Fibroblast of peridontal ligament (primary cell): ENCODE results near the gene LRRC74B.
"Not testable (repeated sequence)": the region's sequence is repeated elsewhere in the genome, so short reads cannot be mapped to it uniquely, and the experiment has no call there.

ENCODE experiments used
- DNase-seq: peaks from one replicate; pipeline ENCODE4 v3.0.0-alpha.2; 2010; ENCODE audit errors: extremely low read depth

The LRRC74B gene

DNA sequence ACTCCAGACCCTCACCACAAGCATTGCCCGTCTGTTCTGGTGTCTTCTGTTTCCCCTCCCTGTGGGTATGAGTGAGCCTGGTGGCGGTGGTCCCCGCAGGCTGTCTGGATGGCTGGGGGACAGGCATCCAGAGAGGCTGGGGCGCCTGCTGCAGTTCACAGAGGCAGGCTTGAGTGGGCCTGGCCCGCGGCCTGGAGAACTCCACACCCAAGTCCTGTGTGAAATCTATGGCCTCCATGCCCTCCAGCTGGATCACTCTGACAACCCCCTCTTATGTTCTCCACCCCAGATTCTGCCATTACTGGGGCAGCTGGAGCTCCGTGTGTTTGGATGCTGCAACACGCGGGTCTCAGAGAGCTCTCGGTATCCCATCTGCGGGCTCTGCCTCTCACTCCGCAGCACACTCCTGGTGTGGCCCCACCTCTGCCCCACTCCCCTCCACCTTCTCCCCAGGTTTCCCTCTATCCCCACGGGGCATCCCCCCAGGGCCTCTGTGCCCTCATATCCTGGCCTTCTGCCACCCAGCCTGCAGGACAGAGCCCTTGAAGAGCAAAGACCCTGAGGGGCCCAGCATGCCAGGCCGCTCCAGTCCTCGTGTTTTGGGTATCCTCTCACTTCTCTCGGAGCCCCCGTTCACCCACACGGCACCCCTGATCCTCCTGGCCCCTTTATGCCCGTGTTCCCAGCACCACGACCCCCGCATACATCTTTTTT, 31.3 kb downstream of the LRRC74B start:
- no peak for DNase-seq

DNA sequence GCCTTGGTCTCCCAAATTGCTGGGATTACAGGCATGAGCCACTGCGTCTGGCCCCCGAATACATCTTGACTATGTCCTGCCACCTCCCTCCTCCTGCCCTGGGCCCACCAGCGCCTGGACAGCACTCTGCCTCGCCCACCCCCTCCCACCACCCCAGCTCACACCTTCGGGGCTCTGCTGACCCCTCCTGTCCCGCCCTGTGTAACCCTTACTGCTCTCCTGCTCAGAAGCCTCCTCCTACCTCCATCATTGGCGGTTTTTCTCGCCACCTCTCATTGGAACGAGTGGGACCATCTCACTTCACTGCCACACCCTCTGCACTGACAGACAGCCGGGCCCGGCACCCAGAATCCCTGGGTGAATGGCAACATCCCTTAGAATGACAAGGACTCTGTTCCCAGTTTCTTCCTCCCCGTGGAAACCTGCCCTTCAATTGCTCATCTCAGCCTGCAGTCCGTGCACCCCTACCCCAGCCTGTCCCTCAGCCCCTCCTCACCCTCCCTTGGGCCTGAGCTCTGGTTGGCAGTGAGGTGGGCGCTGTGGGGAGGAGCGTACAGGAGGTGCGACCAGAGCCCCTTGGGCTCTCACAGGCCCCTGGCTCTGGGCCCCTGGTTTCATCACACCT, 32.2 kb downstream of the LRRC74B start:
- DNase-seq, result no peak

DNA sequence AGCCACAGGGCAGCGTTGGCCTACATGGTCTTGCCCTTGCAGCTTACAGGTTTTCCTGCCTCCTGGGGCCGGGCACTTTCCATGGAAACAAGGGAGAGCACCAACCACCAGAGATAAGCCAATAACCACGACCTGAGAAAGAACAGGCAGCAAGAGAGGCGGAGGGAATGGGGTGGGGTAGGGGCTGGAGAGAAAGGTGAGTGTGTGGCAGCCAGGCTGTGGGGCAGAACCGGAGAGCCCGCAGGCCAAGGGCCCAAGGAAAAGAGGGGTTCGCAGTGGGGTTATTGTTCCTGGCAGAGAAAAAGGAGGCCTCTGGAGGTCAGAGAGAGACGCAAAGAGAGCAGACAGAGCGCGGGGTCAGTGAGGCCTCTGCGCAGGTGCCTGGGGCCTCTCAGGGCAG, 33.2 kb downstream of the LRRC74B start:
- no peak for DNase-seq

DNA sequence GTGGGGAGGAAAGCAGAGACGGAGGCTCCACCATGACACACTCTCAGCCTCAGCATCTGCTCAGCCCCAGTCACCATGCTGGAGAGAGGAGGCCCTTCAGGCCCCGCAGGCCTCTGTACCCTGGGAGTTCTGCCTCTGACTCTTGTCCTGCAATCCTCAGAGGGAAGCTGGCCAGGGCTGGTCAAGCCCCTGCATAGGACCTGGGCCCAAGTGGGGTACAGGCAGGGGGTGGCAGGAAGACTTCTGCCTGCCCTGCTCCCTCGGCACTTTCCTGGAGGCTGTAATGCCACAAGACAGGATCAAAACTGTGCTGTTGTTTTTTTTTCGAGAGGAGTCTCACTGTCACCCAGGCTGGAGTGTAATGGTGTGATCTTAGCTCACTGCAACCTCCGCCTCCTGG, 33.7 kb downstream of the LRRC74B start:
- no peak for DNase-seq

DNA sequence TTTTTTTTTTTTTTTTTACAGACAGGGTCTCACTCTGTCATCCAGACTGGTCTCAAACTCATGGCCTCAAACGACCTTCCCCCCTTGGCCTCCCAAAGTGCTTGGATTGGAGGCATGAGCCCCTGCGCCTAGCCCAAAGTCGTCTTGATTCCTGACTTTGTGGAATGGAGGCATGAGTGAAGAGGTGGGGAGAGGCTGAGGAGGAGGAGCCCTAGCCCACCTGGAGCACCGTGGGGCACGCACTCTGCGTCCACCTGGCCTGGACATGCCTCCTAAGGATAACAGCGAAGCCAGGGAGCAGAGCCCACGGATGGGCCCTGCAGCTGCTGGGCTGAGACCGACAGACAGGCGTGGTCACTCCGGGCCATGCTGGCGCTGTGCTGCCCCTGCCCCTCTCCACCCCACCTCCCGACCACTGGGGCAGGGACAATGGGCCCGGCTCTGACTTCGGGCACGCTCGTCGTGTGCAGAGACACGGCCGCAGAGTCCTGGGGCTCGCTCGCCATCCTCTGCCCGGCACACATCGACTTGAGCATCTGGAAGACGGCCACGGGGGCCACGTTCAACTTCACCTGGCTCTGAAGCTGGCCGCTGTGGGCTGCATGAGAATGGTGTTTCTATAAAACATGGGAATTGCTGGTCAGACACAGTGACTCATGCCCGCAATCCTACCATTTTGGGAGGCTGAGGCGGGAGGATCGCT, 34.8 kb downstream of the LRRC74B start:
- no peak for DNase-seq

DNA sequence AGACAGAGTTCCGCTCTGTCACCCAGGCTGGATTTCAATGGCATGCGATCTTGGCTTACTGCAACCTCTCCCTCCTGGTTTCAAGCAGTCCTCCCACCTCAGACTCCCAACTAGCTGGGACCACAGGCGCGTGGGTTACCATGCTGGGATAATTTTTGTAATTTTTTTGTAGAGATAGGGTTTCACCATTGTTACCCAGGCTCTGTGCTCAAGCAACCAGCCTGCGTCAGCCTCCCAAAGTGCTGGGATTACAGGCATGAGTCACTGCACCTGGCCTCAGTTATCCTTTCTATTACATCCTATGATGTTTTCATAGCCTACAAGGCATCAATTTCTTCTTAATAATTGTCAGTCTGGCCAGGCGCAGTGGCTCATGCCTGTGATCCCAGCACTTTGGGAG, 36.5 kb downstream of the LRRC74B start:
- peak; percentile 56 for DNase-seq

DNA sequence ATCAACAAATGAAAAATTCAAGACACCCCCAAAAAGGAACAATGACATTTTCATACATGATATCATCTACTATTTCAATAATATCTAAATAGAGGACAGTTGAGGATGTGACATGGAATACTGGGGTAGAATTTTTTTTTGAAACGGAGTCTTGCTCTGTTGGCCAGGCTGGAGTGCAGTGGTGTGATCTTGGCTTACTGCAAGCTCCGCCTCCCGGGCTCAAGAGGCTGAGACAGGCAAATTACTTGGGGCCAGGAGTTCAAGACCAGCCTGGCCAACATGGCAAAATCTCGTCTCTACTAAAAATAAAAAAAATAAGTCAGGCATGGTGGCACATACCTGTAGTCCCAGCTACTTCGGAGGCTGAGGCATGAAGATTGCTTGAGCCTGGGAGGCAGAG, 41.4 kb downstream of the LRRC74B start:
- no peak for DNase-seq

DNA sequence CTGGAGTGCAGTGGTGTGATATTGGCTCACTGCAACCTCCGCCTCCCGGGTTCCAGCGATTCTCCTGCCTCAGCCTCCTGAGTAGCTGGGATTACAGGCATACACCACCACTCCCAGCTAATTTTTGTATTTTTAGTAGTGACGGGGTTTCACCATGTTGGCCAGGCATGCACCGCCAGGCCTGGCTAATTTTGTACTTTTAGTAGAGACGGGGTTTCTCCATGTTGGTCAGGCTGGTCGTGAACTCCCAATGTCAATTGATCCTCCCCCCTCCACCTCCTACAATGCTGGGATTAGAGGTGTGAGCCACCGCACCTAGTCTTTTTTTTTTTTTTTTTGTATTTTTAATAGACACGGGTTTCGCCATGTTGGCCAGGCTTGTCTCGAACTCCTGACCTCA, 42.2 kb downstream of the LRRC74B start:
- not testable (repeated sequence) for DNase-seq

DNA sequence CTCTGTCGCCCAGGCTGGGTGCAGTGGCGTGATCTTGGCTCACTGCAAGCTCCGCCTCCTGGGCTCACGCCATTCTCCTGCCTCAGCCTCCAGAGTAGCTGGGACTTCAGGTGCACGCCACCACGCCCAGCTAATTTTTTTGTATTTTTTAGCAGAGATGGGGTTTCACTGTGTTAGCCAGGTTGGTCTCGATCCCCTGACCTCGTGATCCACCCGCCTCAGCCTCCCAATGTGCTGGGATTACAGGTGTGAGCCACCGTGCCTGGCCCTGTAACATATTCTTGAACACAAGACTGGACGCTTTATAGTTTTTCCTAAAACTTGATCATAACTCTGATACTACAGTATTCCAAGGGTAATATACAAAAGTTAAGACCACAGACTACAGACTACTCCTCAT, 45.5 kb downstream of the LRRC74B start:
- DNase-seq, result not testable (repeated sequence)

DNA sequence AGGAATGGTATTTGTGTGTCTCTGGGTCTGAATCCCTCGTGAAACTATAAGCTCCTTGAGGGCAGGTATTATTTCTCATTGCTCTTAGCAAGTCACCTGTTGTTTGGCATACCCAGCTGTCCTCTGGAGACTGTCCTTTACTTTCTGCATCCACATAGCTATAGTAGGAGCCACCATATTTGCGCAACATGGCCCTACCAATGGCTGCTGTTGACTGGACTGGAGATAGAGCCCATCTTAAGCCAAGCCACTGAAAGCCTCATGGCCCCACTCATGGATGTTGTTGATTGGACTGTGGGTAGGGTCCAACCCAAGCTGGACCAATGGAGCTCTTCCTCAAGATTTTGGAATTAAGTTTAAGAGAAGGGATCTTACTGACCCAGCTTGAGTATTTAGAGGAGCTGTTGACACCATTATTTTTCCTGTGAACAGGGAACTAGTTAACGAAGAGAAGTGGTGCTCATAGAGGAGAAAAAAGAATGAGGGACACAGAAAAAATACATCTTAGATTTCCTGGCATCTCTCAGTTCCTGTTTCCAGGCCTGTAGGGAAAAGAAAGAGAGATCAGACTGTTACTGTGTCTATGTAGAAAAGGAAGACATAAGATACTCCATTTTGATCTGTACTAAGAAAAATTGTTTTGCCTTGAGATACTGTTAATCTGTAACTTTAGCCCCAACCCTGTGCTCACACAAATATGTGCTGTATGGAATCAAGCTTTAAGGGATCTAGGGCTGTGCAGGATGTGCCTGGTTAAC, 47.2 kb downstream of the LRRC74B start:
- DNase-seq, result no peak

DNA sequence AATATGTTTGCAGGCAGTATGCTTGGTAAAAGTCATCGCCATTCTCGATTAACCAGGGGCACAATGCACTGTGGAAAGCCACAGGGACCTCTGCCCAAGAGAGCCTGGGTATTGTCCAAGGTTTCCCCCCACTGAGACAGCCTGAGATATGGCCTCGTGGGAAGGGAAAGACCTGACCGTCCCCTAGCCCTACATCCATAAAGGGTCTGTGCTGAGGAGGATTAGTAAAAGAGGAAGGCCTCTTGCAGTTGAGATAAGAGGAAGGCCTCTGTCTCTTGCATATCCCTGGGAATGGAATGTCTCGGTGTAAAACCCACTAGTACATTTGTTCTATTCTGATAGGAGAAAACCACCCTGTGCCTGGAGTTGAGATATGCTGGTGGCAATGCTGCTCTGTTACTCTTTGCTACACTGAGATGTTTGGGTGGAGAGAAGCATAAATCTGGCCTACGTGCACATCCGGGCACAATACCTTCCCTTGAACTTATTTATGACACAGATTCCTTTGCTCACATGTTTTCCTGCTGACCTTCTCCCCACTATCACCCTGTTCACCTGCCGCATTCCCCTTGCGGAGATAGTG, 47.9 kb downstream of the LRRC74B start:
- DNase-seq, result not testable (repeated sequence)

DNA sequence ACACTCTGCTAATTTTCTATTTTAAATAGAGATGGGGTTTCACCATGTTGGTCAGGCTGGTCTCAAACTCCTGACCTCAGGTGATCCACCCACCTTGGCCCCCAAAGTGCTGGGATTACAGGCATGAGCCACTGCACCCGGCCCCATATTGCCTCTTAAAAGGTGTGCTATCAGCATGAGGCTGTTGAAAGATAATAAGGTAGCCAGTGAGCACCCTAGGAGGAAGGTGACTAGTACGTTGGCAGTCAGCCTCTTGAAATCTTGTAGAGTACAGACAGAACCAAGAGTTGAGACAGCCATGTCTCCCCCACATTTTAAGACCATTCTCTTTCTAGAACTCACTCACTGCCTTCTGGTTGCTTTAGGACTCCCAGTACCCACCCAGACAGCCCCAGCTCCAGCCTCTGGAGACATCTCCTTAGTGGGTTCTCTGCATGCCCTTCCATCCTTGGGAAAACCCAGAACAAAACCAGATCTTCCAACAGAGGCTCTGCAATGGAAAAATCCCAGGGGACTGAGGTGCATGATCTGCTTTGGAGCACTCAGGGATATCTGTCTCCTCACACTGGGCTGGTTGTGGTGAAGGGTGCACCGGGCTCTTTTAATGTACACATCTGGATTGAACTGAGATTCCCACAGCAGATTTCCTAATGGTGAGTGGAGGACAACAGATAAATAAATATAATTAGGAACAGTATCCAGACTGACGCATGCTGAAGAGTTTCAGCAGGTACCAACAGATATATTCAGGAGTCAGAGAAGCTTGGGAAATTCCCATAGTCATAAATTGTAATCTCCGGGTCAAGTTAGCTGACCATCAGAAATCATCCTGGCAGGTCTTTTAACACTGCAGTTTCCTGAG, 49.4 kb downstream of the LRRC74B start:
- no peak for DNase-seq

DNA sequence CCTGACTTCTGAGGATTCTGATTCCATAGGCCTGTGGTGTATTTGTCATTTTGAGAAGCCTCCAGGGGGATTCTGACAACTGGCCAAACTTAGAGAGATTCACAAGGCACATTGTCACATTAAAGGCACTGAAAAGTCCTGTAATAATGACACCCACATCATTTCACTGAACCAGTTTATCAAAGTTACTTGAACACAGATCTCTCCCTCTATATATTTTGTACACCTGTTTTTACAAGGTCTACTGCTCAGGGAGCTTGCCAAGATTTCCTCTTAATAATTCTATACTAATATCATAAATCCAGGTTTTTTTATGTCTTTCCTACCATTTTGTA, 50.0 kb downstream of the LRRC74B start:
- no peak for DNase-seq

DNA sequence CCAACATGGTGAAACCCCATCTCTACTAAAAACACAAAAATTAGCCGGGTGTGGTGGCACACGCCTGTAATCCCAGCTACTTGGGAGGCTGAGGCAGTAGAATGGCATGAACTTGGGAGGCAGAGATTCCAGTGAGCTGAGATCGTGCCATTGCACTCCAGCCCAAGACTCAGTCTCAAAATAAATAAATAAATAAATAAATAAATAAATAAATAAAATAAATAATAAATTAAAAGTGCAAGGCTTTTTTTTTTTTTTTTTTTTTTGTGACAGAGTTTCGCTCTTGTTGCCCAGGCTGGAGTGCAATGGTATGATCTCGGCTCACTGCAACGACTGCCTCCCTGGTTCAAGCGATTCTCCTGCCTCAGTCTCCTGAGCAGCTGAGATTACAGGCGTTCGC, 51.1 kb downstream of the LRRC74B start:
- DNase-seq, result not testable (repeated sequence)

DNA sequence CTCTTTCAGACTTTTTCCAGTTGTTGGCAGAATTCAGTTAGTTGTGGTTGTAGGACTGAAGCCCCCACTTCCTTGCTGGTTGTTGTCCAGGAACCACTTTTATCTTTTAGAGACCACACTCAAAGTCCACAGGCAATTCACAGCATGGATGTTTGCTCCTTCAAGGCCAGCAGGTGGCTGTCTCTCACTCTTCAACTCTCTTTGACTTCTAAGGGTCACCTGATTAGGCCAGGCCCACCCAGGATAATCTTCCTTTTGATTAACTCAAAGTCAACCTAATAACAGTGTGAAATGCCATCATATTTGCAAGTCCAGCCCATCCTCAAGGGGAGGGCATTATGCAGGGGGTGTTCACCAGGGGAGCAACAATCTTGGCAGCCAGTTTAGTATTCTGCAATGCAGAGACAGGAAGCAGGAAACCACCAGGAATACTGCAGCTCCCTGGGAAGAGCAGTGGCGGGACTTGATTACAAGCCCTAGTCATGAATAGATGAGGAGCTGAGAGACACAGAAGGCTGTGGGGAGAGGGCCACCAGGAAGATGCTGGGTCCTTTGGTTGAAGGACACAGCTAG, 52.4 kb downstream of the LRRC74B start:
- no peak for DNase-seq

DNA sequence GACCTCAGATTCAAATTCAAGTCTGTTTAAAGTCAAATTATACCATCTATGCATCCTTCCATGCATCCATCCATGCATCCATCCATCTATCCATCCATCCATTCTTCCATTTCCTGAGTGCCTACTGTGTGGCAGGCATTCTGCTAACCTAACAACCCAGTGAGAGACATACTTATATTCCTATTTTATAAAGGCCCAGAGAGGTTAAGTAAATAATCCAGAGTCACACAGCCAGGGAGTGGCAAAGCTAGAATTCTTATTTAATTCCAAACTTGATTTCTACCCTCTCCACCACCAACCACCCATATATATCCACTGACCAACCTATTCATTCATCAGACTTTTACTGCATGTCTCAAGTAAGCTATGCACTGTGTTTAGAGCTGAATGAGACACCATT, 53.8 kb downstream of the LRRC74B start:
- DNase-seq, result no peak

DNA sequence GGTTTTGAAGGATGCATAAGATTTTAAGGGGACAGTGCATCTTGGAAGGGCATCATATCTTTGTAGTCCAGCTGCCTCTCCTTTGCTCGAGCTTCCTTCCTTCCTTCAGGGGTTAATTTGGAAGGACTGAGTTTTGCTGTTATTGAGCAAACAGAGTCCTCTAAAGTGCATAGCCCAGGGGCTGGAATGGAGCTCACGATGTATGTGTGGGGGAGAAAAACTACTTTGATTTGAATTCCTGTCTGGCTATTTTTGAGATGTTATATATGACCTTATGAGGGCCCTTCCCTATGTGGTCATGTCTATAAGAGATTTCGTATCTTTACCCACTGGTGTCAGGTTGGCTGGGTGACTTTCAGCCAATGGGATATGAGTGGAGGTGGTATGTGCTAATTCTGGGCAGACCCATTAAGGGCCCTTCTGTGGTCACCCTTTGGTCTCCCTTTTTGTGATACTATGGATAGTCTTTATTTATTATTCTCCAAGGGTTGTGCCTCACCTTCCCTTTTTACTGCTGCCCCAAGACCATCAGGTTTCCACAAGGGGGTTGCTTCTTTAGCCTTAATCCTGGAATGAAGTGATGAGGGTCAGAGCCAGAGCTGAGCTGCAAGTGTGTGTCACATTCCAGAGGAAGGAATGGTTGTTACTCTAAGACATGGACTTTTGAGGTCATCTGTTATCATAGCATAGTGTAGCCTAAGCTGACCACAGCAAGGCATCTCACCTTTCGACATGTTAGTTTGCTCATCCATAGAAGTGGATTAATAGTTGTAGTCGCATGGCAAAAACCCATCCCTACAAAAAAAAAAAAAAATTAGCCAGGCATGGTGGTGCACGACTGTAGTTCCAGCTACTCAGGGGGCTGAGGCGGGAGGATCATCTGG, 54.6 kb downstream of the LRRC74B start:
- DNase-seq, result no peak

DNA sequence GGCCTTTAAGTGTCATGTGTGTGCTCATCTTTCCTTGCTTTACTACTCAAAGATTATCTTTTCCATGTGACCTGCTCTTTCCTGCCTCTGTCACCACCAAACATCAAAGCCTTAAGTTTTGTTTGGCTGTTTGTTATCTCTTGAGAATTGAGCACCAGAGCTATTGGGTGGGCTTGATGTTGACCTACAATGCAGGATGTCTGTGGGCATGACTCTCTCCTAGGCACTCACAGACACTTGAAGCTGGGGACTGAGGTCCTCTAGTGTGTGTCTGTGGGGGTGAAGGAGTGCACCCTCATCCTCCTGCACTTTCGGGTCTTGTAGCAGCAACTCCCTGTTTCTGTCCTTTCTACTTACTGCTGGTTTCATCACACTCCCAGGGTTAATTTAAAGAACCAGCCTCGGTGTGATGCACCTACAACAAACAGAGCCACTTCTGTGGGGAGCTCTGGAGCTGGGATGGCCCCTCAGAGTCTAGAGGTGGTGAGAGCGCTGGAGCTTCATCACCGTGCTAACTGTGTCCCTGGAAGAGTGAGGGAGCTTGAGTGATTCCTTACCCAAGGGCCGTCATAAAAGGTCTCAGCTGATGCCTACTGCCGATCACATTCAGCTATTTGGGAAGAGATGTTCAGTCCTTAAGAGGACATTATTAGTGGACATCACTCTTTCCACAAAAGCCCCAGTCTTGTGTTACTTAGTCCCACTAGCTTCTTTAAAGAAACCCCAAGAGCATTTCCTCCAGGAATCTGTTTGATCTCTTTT, 56.3 kb downstream of the LRRC74B start:
- no peak for DNase-seq

DNA sequence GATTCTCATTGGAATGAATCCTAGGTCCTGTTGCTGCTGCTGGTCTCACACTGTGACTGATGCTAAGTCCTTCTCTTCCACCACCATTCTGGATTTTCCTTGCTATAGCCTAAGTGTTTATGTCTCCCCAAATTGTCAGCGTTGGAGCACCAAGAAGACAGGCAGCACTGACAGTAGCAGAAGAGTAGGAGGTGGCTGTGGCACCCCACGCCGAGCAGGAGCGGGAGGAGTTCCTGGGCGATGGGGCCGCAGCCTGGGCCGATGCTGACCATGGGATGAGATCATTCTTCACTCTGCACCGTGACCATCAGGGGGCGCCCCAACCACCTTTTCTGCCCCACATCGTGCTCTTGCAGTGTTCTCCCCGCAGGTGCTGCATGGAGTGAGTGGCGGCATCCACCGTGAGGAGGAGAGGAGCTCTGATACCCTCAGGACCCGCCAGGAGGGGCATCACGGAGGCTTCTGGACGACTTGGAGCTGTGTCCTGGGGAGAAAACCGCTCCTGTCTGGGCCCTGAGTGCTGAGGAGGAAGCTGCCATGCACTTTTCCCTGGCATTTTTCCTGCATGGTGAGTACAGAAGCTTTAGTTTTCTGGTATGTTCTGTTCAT, 57.0 kb downstream of the LRRC74B start:
- DNase-seq, result peak; percentile 38
